Lung (tissue), 12 donors: ENCODE data around the gene C2CD3. TPM values are rescaled to one million over a fixed set of nuclear protein-coding genes. Genes with fewer than 3 reads are reported as not detected.

Experiments used
- ATAC-seq: fragments of 200-7000 bp; cut with Tn5 transposase; one replicate; pipeline ENCODE4 v1.9.1; 2020; ENCODE audit warnings: moderate number of reproducible peaks; ENCODE audit not compliant: insufficient read depth, low FRiP score
- DNase-seq, 3 donors: peaks; one replicate each; pipeline ENCODE4 v3.0.0-alpha.2; 2013 to 2017
- H3K27ac ChIP-seq, 2 donors: one replicate each; pipeline ENCODE4 v1.5.1; 2013; ENCODE audit warnings: mild to moderate bottlenecking in 2 of 2, moderate library complexity in 2 of 2, control low read depth in 1 of 2, inconsistent platforms in 1 of 2, low read depth in 1 of 2, low read length in 1 of 2
- H3K27me3 ChIP-seq, 3 donors: one replicate each; pipeline ENCODE4 v1.5.1; 2013; ENCODE audit warnings: low read length in 2 of 3; ENCODE audit not compliant: control insufficient read depth in 3 of 3, insufficient read depth in 3 of 3
- H3K36me3 ChIP-seq, 4 donors: one replicate each; pipeline ENCODE4 v1.5.1; 2013; ENCODE audit warnings: low read length in 4 of 4, mild to moderate bottlenecking in 1 of 4, moderate library complexity in 1 of 4; ENCODE audit not compliant: control insufficient read depth in 4 of 4, insufficient read depth in 4 of 4
- H3K4me1 ChIP-seq, 5 donors: one replicate each; pipeline ENCODE4 v1.5.1; 2013; ENCODE audit warnings: low read length in 5 of 5, mild to moderate bottlenecking in 2 of 5, moderate library complexity in 1 of 5; ENCODE audit not compliant: control insufficient read depth in 5 of 5, insufficient read depth in 5 of 5
- H3K4me3 ChIP-seq: one replicate; pipeline ENCODE4 v1.5.1; 2013; ENCODE audit warnings: mild to moderate bottlenecking, control low read depth, moderate library complexity
- H3K9ac ChIP-seq, 2 donors: one replicate each; pipeline ENCODE4 v1.5.1; 2013; ENCODE audit warnings: low read length in 2 of 2, control low read depth in 1 of 2; ENCODE audit not compliant: insufficient read depth in 1 of 2
- H3K9me3 ChIP-seq, 4 donors: one replicate each; pipeline ENCODE4 v1.5.1; 2013; ENCODE audit warnings: low read length in 3 of 4, mild to moderate bottlenecking in 1 of 4, moderate library complexity in 1 of 4; ENCODE audit not compliant: control insufficient read depth in 4 of 4, insufficient read depth in 3 of 4
- WGBS, 2 donors: extraction: QIAGEN DNeasy Blood & Tissue Kit; methylation state at CpG; one replicate each; pipeline ENCODE4 v1.1.7; 2013; 5-methylcytosine and 5-hydroxymethylcytosine counted together
- polyA plus RNA-seq, 2 donors: library from polyadenylated mRNA; stranded (reverse); fragments of 200-250 nt; gene quantifications; one replicate each; pipeline ENCODE4 v1.2.1, GENCODE V29; 2013
- total RNA-seq, 2 donors: library from RNA; depleted of rRNA in 1 of 2; stranded (reverse); fragments of >200 nt in 1 of 2; gene quantifications; one replicate each; pipeline ENCODE4 v1.2.1, GENCODE V29; 2014 to 2021
- TF ChIP-seq, protein P1 (sequence below): IDR thresholded peaks from 2 replicates; pipeline ENCODE4 v1.5.1; 2012; ENCODE audit warnings: mild to moderate bottlenecking; ENCODE audit errors: control extremely low read depth, extremely low read depth
- donor health status: control.
- donor health status: control.
- donor health status: Bipolar disorder and iron deficiency.
- donor health status: healthy.
- donor health status: DM: yes; HTN: yes; CAD: no.

C2CD3 gene
- total and polyA plus RNA-seq, 4 donors: 10.2 to 31.3 (median 20.7) TPM

DNA sequence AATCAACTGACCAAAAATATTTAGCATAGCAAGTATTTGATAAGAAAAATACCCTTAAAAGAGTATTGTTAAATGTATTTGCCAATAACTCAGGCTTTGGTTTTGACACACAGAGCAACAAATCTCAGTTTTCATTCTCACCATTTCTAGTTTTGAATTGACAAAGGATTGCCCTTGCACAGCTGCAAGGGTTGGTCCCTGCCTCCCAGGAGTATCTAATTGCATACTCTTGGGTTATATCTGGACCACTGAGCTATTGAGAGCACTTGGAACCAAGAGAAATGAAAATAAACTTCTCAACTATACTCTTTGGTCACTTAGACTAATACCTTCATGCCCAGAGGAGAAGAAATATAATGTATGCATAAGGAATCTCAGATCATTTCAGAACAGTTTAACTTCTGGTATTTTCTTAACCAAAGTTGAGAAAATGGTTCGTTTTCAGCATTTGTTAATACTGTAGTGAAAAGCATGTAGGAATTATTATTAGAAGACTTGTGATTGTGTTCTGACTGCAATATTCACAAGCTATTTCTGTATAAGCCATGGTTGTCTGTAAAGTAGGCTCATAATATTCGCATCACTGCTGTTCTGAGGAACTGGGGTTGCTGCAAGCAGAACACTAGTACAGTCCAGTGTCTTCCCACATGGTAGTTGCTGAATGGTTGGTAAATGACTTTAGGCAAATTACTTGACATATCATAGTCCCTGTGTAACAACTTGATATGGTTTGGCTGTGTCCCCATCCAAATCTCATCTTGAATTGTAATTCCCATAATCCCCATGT is 7.9 kb downstream of the C2CD3 start:
- Histone ChIP-seq H3K27me3 (no peaks in the 10 kb centered on the region), H3K9ac (no peak overlapping the region)
- no peak for ATAC-seq

DNA sequence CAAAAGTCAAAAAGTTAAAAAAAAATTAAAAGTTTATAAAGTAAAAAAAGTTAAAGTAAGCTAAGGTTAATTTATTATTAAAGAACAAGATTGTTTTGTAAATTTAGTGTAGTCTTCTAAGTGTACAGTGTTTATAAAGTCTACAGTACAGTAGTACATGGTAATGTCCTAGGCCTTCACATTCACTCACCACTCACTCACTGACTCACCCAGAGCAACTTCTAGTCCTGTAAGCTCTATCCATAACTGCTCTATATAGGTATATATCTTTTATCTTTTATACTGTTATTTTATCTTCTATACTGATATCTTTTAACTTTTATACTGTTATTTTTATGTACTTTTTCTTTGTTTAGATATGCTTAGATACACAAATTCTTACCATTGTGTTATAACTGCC is 11.2 kb downstream of the C2CD3 start:
- Histone ChIP-seq H3K4me3 (no peak overlapping the region), H3K27me3 (no peaks in the 10 kb centered on the region), H3K4me1 (peaks cover 0 to 5% (median 0%) of the 10 kb centered on the region in 5 donors), H3K27ac (no peak overlapping the region), H3K9ac (no peak overlapping the region), H3K9me3 (no peaks in the 10 kb centered on the region), H3K36me3 (peaks cover 0 to 8% (median 2%) of the 10 kb centered on the region in 4 donors)
- no peak for ATAC-seq
- TF ChIP-seq, protein P1, sequence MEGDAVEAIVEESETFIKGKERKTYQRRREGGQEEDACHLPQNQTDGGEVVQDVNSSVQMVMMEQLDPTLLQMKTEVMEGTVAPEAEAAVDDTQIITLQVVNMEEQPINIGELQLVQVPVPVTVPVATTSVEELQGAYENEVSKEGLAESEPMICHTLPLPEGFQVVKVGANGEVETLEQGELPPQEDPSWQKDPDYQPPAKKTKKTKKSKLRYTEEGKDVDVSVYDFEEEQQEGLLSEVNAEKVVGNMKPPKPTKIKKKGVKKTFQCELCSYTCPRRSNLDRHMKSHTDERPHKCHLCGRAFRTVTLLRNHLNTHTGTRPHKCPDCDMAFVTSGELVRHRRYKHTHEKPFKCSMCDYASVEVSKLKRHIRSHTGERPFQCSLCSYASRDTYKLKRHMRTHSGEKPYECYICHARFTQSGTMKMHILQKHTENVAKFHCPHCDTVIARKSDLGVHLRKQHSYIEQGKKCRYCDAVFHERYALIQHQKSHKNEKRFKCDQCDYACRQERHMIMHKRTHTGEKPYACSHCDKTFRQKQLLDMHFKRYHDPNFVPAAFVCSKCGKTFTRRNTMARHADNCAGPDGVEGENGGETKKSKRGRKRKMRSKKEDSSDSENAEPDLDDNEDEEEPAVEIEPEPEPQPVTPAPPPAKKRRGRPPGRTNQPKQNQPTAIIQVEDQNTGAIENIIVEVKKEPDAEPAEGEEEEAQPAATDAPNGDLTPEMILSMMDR: no peak
- DNase-seq: no peak

More for the DNA sequence above, 7.9 kb downstream of the C2CD3 start:
- WGBS, 2 donors: 93 to 94% methylated on average over 2 of the region's 2 CpGs
- DNase-seq: no peak
- TF ChIP-seq, protein P1: no peak
- no peak overlapping the region for H3K4me3 ChIP-seq
- no peak overlapping the region for H3K27ac ChIP-seq
- peaks cover 0 to 4% (median 0%) of the 10 kb centered on the region in 5 donors for H3K4me1 ChIP-seq
- peaks cover 0 to 18% (median 10%) of the 10 kb centered on the region in 4 donors for H3K36me3 ChIP-seq
- no peaks in the 10 kb centered on the region for H3K9me3 ChIP-seq

DNA sequence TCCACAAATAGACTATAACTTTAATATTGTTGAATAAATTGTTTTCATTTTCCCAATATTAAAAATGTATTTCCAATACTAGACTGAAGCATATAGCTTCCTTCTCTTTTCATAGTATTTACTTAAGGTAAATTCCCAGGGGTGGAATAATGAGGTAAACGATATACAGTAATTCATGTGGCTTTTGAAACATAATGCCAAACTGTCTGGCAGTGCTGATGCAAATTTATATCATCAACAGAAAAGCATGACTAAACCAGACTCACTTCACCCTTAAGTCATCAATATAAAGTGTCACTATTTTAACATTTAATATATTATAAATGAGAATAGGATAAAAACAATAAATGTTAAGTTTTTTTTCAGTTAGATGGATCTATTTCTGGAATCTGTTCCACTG is 13.6 kb downstream of the C2CD3 start:
- TF ChIP-seq, protein P1: no peak
- Histone ChIP-seq H3K4me1 (peaks cover 0 to 5% (median 0%) of the 10 kb centered on the region in 5 donors), H3K4me3 (no peak overlapping the region), H3K36me3 (peaks cover 0 to 3% (median 2%) of the 10 kb centered on the region in 4 donors), H3K9ac (no peak overlapping the region), H3K27me3 (no peaks in the 10 kb centered on the region), H3K27ac (no peak overlapping the region), H3K9me3 (no peaks in the 10 kb centered on the region)
- ATAC-seq (no peak), DNase-seq (no peak)
- 95 to 96% methylated on average over 1 of the region's 1 CpG for WGBS, 2 donors
